ENCODE results near the gene NPC1. TPM values are rescaled to one million over a fixed set of nuclear protein-coding genes. Genes with fewer than 3 reads are reported as not detected.

The NPC1 gene
- total RNA-seq, 1 experiment from 2014 or later, result 92.7 TPM

DNA sequence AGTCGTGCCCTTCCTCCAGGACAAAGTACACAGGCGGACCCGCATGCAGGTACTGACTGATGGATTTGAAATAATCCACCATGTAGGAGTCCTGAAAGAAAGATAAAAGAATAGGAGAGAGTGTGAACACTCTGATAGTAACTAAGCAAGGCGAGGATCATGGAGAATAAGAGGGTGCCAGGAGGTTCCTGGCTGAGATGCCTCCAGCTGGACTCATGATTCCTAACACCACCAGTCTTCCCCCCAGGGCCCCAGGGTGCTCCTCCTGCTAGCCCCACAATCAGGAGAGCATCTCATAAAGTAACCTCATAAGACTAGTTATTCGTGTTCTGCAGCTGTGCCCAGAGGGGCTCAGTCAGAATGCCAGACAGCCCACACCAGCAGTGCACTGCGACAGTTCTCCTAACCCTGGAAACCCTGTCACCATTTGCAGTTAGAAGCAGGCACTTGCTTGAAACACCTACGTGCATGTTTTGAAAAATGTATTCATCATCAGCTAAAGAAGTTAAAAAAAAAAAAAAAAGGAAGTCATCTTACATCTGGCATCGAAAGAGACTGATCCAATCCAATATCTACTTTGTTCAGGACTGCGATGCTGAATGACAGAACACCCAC, 46.3 kb downstream of the NPC1 start:
- Histone ChIP-seq H3K9me3 (ENCODE audit: control insufficient read depth, insufficient read depth, low read depth, low read length) (no peaks in the 10 kb centered on the region), H3K36me3 (ENCODE audit: control insufficient read depth, insufficient read depth, low read length) (peaks cover 46% of the 10 kb centered on the region), H3K27ac (ENCODE audit: low read length) (no peak overlapping the region), H3K4me3 (ENCODE audit: low read depth in 2 of 2, low read length in 2 of 2) (no peak overlapping the region), H3K27me3 (ENCODE audit: control insufficient read depth, insufficient read depth, low read length) (no peaks in the 10 kb centered on the region), H3K4me1 (ENCODE audit: control insufficient read depth, insufficient read depth, low read length) (no peaks in the 10 kb centered on the region)
- CTCF ChIA-PET, result no interaction called here
- ATAC-seq (no peak), DNase-seq (ENCODE audit: low read depth, low spot score) (no peak)
- intact Hi-C loops (cut with micrococcal nuclease; ENCODE audit: unreplicated experiment), result no loop called here
- POLR2A ChIA-PET, result interaction anchor here (0.6 kb wide), 1 partner anchor 470 kb away, joined by 3 read pairs; no protein-coding TSS in a partner anchor
- TF ChIP-seq, protein P1, sequence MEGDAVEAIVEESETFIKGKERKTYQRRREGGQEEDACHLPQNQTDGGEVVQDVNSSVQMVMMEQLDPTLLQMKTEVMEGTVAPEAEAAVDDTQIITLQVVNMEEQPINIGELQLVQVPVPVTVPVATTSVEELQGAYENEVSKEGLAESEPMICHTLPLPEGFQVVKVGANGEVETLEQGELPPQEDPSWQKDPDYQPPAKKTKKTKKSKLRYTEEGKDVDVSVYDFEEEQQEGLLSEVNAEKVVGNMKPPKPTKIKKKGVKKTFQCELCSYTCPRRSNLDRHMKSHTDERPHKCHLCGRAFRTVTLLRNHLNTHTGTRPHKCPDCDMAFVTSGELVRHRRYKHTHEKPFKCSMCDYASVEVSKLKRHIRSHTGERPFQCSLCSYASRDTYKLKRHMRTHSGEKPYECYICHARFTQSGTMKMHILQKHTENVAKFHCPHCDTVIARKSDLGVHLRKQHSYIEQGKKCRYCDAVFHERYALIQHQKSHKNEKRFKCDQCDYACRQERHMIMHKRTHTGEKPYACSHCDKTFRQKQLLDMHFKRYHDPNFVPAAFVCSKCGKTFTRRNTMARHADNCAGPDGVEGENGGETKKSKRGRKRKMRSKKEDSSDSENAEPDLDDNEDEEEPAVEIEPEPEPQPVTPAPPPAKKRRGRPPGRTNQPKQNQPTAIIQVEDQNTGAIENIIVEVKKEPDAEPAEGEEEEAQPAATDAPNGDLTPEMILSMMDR (IDR thresholded peaks at IDR 0.05), result no peak
- TF ChIP-seq TCF7L2 (IDR thresholded peaks at IDR 0.05; ENCODE audit: low read depth, low read length) (no peak), SIN3A (IDR thresholded peaks at IDR 0.05; ENCODE audit: borderline replicate concordance, insufficient read depth, low read depth, low read length) (no peak), POLR2AphosphoS5 (IDR thresholded peaks at IDR 0.05; ENCODE audit: low read depth, low read length) (no peak)
- TF ChIP-seq, protein P2, sequence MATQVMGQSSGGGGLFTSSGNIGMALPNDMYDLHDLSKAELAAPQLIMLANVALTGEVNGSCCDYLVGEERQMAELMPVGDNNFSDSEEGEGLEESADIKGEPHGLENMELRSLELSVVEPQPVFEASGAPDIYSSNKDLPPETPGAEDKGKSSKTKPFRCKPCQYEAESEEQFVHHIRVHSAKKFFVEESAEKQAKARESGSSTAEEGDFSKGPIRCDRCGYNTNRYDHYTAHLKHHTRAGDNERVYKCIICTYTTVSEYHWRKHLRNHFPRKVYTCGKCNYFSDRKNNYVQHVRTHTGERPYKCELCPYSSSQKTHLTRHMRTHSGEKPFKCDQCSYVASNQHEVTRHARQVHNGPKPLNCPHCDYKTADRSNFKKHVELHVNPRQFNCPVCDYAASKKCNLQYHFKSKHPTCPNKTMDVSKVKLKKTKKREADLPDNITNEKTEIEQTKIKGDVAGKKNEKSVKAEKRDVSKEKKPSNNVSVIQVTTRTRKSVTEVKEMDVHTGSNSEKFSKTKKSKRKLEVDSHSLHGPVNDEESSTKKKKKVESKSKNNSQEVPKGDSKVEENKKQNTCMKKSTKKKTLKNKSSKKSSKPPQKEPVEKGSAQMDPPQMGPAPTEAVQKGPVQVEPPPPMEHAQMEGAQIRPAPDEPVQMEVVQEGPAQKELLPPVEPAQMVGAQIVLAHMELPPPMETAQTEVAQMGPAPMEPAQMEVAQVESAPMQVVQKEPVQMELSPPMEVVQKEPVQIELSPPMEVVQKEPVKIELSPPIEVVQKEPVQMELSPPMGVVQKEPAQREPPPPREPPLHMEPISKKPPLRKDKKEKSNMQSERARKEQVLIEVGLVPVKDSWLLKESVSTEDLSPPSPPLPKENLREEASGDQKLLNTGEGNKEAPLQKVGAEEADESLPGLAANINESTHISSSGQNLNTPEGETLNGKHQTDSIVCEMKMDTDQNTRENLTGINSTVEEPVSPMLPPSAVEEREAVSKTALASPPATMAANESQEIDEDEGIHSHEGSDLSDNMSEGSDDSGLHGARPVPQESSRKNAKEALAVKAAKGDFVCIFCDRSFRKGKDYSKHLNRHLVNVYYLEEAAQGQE (IDR thresholded peaks at IDR 0.05; ENCODE audit: insufficient read depth in 1 of 2, low read depth in 2 of 2, low read length in 1 of 2), result no peak
- in situ Hi-C loops (cut with HindIII; ENCODE audit: low pct_unique_long_range_greater_than_20kb, low sequenced_read_pairs), result no loop called here
- no TSS peak for BruUV-seq (replicated peaks)

DNA sequence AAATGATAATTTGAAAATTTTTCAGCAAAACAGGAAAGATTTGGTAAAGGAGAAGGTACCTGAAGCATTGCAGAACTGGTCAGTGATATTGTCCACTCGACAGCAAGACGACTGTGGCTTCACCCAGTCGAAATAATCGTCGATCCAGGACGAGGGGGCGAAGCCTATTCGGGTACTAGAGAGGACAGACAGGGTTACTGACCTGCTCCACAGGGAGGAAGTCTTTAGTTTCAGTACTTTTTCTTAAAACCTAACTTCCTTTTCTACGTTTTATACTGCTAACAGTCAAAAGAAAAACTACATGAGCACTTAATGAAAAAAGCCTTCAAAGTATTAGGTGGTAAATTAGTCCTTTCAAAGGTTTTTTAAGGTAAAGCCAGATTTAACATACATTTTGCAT, 47.0 kb downstream of the NPC1 start:
- H3K4me1 ChIP-seq (ENCODE audit: control insufficient read depth, insufficient read depth, low read length), result no peaks in the 10 kb centered on the region
- CTCF ChIA-PET, result no interaction called here
- H3K27me3 ChIP-seq (ENCODE audit: control insufficient read depth, insufficient read depth, low read length), result no peaks in the 10 kb centered on the region
- POLR2A ChIA-PET, result no interaction called here
- ATAC-seq, result no peak
- DNase-seq (ENCODE audit: low read depth, low spot score), result no peak
- peaks cover 39% of the 10 kb centered on the region for H3K36me3 ChIP-seq (ENCODE audit: control insufficient read depth, insufficient read depth, low read length)
- H3K9me3 ChIP-seq (ENCODE audit: control insufficient read depth, insufficient read depth, low read depth, low read length), result no peaks in the 10 kb centered on the region
- BruUV-seq (replicated peaks), result no TSS peak
- no peak overlapping the region for H3K27ac ChIP-seq (ENCODE audit: low read length)
- TF ChIP-seq TCF7L2 (IDR thresholded peaks at IDR 0.05; ENCODE audit: low read depth, low read length), result no peak
- TF ChIP-seq, protein P2 (IDR thresholded peaks at IDR 0.05; ENCODE audit: insufficient read depth in 1 of 2, low read depth in 2 of 2, low read length in 1 of 2), result no peak
- no peak overlapping the region for H3K4me3 ChIP-seq (ENCODE audit: low read depth in 2 of 2, low read length in 2 of 2)
- in situ Hi-C loops (cut with HindIII; ENCODE audit: low pct_unique_long_range_greater_than_20kb, low sequenced_read_pairs), result no loop called here
- intact Hi-C loops (cut with micrococcal nuclease; ENCODE audit: unreplicated experiment), result no loop called here

All from Panc1 (cell line).